ENCODE measurements around the gene POU2AF3.

DNA sequence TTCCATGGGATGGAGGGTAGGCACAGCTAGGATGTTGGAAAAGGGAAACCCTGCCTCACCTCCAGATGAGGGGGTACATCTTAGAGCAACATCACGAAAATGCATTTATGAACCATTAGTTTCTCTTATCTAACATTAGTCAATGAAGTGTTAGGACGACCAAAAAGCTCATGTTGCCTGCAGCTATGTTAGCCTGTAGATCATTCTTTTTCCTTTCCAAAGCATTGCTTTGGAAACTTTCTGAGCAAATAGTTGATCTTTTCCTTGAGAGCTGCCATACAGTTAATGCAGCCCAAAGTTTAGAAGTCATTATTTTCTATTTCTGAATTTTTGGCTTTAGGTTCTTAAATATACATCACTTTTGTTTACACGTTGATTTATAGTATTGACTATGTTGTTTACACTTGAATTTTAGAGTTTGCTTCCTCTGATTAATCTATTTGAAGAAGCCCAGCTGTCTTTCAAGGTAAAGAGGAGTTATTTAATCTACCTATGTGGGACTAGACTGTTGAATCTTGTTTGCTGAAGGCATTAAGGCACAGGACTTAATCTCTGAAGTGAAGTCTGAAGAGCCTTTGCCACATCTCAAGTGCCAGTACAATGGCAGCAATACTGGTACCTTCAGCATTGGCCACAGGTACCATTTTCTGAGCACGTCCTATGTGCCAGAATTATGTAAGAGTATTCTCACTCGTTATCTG is 11.0 kb downstream of the POU2AF3 start:
- TF ChIP-seq CEBPB (IDR thresholded peaks at IDR 0.05; ENCODE audit: low read depth), result no peak
- no peak for TF ChIP-seq YY1 (IDR thresholded peaks at IDR 0.05; ENCODE audit: extremely low read depth, insufficient replicate concordance, low read depth, low read length)
- TF ChIP-seq SRF (IDR thresholded peaks at IDR 0.05; ENCODE audit: low read depth), result no peak
- TF ChIP-seq POLR2A (IDR thresholded peaks at IDR 0.05; ENCODE audit: borderline replicate concordance, extremely low read depth, insufficient read depth, insufficient read length), result no peak
- TF ChIP-seq RAD21 (IDR thresholded peaks at IDR 0.05; ENCODE audit: low read depth), result no peak
- TF ChIP-seq, protein P1, sequence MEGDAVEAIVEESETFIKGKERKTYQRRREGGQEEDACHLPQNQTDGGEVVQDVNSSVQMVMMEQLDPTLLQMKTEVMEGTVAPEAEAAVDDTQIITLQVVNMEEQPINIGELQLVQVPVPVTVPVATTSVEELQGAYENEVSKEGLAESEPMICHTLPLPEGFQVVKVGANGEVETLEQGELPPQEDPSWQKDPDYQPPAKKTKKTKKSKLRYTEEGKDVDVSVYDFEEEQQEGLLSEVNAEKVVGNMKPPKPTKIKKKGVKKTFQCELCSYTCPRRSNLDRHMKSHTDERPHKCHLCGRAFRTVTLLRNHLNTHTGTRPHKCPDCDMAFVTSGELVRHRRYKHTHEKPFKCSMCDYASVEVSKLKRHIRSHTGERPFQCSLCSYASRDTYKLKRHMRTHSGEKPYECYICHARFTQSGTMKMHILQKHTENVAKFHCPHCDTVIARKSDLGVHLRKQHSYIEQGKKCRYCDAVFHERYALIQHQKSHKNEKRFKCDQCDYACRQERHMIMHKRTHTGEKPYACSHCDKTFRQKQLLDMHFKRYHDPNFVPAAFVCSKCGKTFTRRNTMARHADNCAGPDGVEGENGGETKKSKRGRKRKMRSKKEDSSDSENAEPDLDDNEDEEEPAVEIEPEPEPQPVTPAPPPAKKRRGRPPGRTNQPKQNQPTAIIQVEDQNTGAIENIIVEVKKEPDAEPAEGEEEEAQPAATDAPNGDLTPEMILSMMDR (IDR thresholded peaks at IDR 0.05 in 2 of 3, conservative IDR thresholded peaks at IDR 0.05 in 1 of 3; ENCODE audit: borderline replicate concordance in 1 of 3, insufficient read depth in 1 of 3, low read depth in 2 of 3, low read length in 2 of 3), result no peak
- TF ChIP-seq EGR1 (IDR thresholded peaks at IDR 0.05; ENCODE audit: low read depth), result no peak
- TF ChIP-seq TCF7L2 (IDR thresholded peaks at IDR 0.05; ENCODE audit: borderline replicate concordance, extremely low read depth, insufficient read depth, insufficient read length), result no peak
- TF ChIP-seq, protein P2, sequence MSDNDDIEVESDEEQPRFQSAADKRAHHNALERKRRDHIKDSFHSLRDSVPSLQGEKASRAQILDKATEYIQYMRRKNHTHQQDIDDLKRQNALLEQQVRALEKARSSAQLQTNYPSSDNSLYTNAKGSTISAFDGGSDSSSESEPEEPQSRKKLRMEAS (IDR thresholded peaks at IDR 0.05), result no peak
- TF ChIP-seq SP1 (IDR thresholded peaks at IDR 0.05; ENCODE audit: low read depth), result no peak
- no peak for TF ChIP-seq EZH2phosphoT487 (IDR thresholded peaks at IDR 0.05; ENCODE audit: borderline replicate concordance)
- TF ChIP-seq CBX3 (IDR thresholded peaks at IDR 0.05; ENCODE audit: low read depth), result no peak

Measured in HCT116 (cell line).